Activated CD8-positive, alpha-beta T cell treated with anti-CD3 and anti-CD28 coated beads for 36 hours (primary cell): Measurements from ENCODE around the gene PSKH1. TPM values are rescaled to one million over a fixed set of nuclear protein-coding genes. Genes with fewer than 3 reads are reported as not detected.

Source experiments
- ATAC-seq: fragments of 200-7000 bp; cut with Tn5 transposase; one replicate; pipeline ENCODE4 v1.10.0; 2021; ENCODE audit warnings: mild to moderate bottlenecking, moderate library complexity
- CTCF ChIA-PET: fragments of 350-600 bp; sonication (Branson Sonifier 250); formaldehyde crosslinking; loops from one replicate; lab custom pipeline; 2021; ENCODE audit warnings: antibody characterized with exemption; lab: Charles Lee
- POLR2A ChIA-PET: fragments of 350-600 bp; sonication (Branson Sonifier 250); formaldehyde crosslinking; loops from one replicate; lab custom pipeline; 2021; ENCODE audit warnings: antibody characterized with exemption; lab: Charles Lee
- DNase-seq: peaks from one replicate; pipeline ENCODE4 v3.0.0-alpha.2; 2020
- H3K27ac Mint-ChIP-seq: one replicate; pipeline ENCODE4 v1.8.0; 2021; ENCODE audit warnings: mild to moderate bottlenecking, mixed read lengths
- H3K27me3 Mint-ChIP-seq: one replicate; pipeline ENCODE4 v1.8.0; 2021; ENCODE audit warnings: mixed read lengths
- H3K36me3 Mint-ChIP-seq: one replicate; pipeline ENCODE4 v1.8.0; 2021; ENCODE audit warnings: low read depth, mixed read lengths
- H3K4me1 Mint-ChIP-seq: one replicate; pipeline ENCODE4 v1.8.0; 2021; ENCODE audit warnings: low read depth, mixed read lengths
- H3K4me3 Mint-ChIP-seq: one replicate; pipeline ENCODE4 v1.8.0; 2021; ENCODE audit warnings: mild to moderate bottlenecking, moderate library complexity, mixed read lengths
- H3K9me3 Mint-ChIP-seq: one replicate; pipeline ENCODE4 v1.8.0; 2021; ENCODE audit warnings: mixed read lengths
- CTCF ChIP-seq: fragments of 200-600 bp; IDR thresholded peaks from one replicate; pipeline ENCODE4 v1.8.0; 2022; ENCODE audit warnings: antibody characterized with exemption, mild to moderate bottlenecking
- intact Hi-C: fragments of 100-400 bp; cut with micrococcal nuclease; formaldehyde crosslinking; loops from one replicate; pipeline ENCODE4 v1.10.0; 2022
- total RNA-seq, 2 experiments: library from RNA; stranded (reverse); gene quantifications; one replicate each; pipeline ENCODE4 v1.2.3, GENCODE V29; 2021

The PSKH1 gene
- total RNA-seq, 2 experiments from 2014 or later, result 8.4 to 8.5 TPM

- H3K9me3 Mint-ChIP-seq, result no peaks in the 10 kb centered on the region
- TF ChIP-seq CTCF, result no peak
- H3K27ac Mint-ChIP-seq, result no peak overlapping the region
- CTCF ChIA-PET, result interaction anchor here (1.3 to 1.6 kb wide), 3 partner anchors 40 to 153 kb away, joined by 4 to 5 read pairs (median 4); no protein-coding TSS in a partner anchor
- no peak for ATAC-seq
- H3K4me1 Mint-ChIP-seq, result peaks cover 7% of the 10 kb centered on the region
- no peak overlapping the region for H3K4me3 Mint-ChIP-seq
- POLR2A ChIA-PET, result interaction anchor here (0.5 to 1.2 kb wide), 6 partner anchors 9 to 48 kb away, joined by 3 to 4 read pairs (median 4); partner anchors contain the start of genes CTRL and PSMB10
- peaks cover 4% of the 10 kb centered on the region for H3K36me3 Mint-ChIP-seq
- no peaks in the 10 kb centered on the region for H3K27me3 Mint-ChIP-seq
- intact Hi-C loops, result no loop called here
- no peak for DNase-seq
These were observed 4.7 kb upstream of the PSKH1 start for GRCh38 chr16:67888331-67888730.

- peak overlapping the region; percentile 79 for H3K4me3 Mint-ChIP-seq
- no peak for ATAC-seq
- no peaks in the 10 kb centered on the region for H3K9me3 Mint-ChIP-seq
These were observed 679 bp upstream of the PSKH1 start for GRCh38 chr16:67892375-67892774.

GRCh38 chr16:67893743-67894399 lies 817 bp downstream of the PSKH1 start:
- ATAC-seq, result no peak
- intact Hi-C loops, result no loop called here

More at GRCh38 chr16:67892375-67892774, 679 bp upstream of the PSKH1 start:
- H3K27ac Mint-ChIP-seq, result peak overlapping the region; percentile 80
- TF ChIP-seq CTCF, result no peak
- POLR2A ChIA-PET, result interaction anchor here (0.7 to 2.1 kb wide), 7 partner anchors 8 to 48 kb away, joined by 3 to 8 read pairs (median 5); partner anchors contain the start of genes CTRL, NRN1L and PSMB10
- H3K36me3 Mint-ChIP-seq, result no peaks in the 10 kb centered on the region
- H3K4me1 Mint-ChIP-seq, result peaks cover 24% of the 10 kb centered on the region
- DNase-seq, result no peak
- intact Hi-C loops, result no loop called here
- CTCF ChIA-PET, result interaction anchor here (0.6 to 4.9 kb wide), 9 partner anchors 9 to 149 kb away, joined by 3 to 30 read pairs (median 5); partner anchors contain the start of genes CTRL, NRN1L and PSMB10
- H3K27me3 Mint-ChIP-seq, result no peaks in the 10 kb centered on the region

GRCh38 chr16:67897231-67897630 lies 4.2 kb downstream of the PSKH1 start:
- ChIA-PET POLR2A (interaction anchor here (1.3 to 1.5 kb wide), 3 partner anchors 9 to 39 kb away, joined by 3 to 7 read pairs (median 4); partner anchors contain the start of gene PSMB10), CTCF (interaction anchor here (0.7 to 4.8 kb wide), 7 partner anchors 13 to 168 kb away, joined by 3 to 31 read pairs (median 5); partner anchors contain the start of gene NRN1L)
- peaks cover 31% of the 10 kb centered on the region for H3K4me1 Mint-ChIP-seq
- no peaks in the 10 kb centered on the region for H3K9me3 Mint-ChIP-seq
- DNase-seq (no peak), ATAC-seq (no peak)
- H3K27me3 Mint-ChIP-seq, result no peaks in the 10 kb centered on the region
- no peaks in the 10 kb centered on the region for H3K36me3 Mint-ChIP-seq
- no peak overlapping the region for H3K27ac Mint-ChIP-seq
- intact Hi-C loops, result no loop called here
- H3K4me3 Mint-ChIP-seq, result no peak overlapping the region
- TF ChIP-seq CTCF, result no peak

More at GRCh38 chr16:67893743-67894399, 817 bp downstream of the PSKH1 start:
- H3K9me3 Mint-ChIP-seq, result no peaks in the 10 kb centered on the region
- TF ChIP-seq CTCF, result no peak
- peaks cover 26% of the 10 kb centered on the region for H3K4me1 Mint-ChIP-seq
- peak overlapping the region; percentile 97 for H3K4me3 Mint-ChIP-seq
- H3K27ac Mint-ChIP-seq, result peak overlapping the region; percentile 95
- DNase-seq, result peak; percentile 29
- no peaks in the 10 kb centered on the region for H3K36me3 Mint-ChIP-seq
- H3K27me3 Mint-ChIP-seq, result no peaks in the 10 kb centered on the region
- ChIA-PET CTCF (interaction anchor here (0.9 to 4.9 kb wide), 8 partner anchors 10 to 373 kb away, joined by 3 to 30 read pairs (median 6); partner anchors contain the start of genes CTRL, NRN1L and PSMB10), POLR2A (interaction anchor here (0.5 to 2.1 kb wide), 11 partner anchors 19 to 331 kb away, joined by 3 to 8 read pairs (median 3); partner anchors contain the start of genes EDC4 and PSMB10)
